Transverse colon (tissue), 4 donors: ENCODE measurements around the gene GOPC.

Experiments used
- POLR2A ChIP-seq: fragments of 450-650 bp; IDR thresholded peaks from one replicate; pipeline ENCODE4 v1.6.1; 2016; ENCODE audit warnings: antibody characterized with exemption, mild to moderate bottlenecking, moderate library complexity
- POLR2AphosphoS5 ChIP-seq, 3 donors: sonication (generic); formaldehyde crosslinking; IDR thresholded peaks; one replicate each; pipeline ENCODE4 v1.6.1; 2016; ENCODE audit warnings: antibody characterized with exemption in 3 of 3
- TF ChIP-seq, protein P1 (sequence below), 5 experiments: fragments of 200-600 bp in 3 of 5; fragments of 450-650 bp in 2 of 5; sonication (generic) in 3 of 5; IDR thresholded peaks; 1 replicate in 2 of 5; 2 replicates in 3 of 5; pipeline ENCODE4 v1.5.1; 2016 to 2017; ENCODE audit warnings: antibody characterized with exemption in 5 of 5, inconsistent platforms in 3 of 5, mild to moderate bottlenecking in 2 of 5, moderate library complexity in 1 of 5

GRCh38 chr6:117573006-117573680, 29.2 kb downstream of the GOPC start:
- TF ChIP-seq, protein P1, sequence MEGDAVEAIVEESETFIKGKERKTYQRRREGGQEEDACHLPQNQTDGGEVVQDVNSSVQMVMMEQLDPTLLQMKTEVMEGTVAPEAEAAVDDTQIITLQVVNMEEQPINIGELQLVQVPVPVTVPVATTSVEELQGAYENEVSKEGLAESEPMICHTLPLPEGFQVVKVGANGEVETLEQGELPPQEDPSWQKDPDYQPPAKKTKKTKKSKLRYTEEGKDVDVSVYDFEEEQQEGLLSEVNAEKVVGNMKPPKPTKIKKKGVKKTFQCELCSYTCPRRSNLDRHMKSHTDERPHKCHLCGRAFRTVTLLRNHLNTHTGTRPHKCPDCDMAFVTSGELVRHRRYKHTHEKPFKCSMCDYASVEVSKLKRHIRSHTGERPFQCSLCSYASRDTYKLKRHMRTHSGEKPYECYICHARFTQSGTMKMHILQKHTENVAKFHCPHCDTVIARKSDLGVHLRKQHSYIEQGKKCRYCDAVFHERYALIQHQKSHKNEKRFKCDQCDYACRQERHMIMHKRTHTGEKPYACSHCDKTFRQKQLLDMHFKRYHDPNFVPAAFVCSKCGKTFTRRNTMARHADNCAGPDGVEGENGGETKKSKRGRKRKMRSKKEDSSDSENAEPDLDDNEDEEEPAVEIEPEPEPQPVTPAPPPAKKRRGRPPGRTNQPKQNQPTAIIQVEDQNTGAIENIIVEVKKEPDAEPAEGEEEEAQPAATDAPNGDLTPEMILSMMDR (IDR thresholded peaks at IDR 0.05): no peak
- no peak for TF ChIP-seq POLR2A
- TF ChIP-seq POLR2AphosphoS5 (IDR thresholded peaks at IDR 0.05): no peak
